ENCODE data around the gene A4GALT.
"Not testable (repeated sequence)": the region's sequence is repeated elsewhere in the genome, so short reads cannot be mapped to it uniquely, and the experiment has no call there.

The A4GALT gene

DNA sequence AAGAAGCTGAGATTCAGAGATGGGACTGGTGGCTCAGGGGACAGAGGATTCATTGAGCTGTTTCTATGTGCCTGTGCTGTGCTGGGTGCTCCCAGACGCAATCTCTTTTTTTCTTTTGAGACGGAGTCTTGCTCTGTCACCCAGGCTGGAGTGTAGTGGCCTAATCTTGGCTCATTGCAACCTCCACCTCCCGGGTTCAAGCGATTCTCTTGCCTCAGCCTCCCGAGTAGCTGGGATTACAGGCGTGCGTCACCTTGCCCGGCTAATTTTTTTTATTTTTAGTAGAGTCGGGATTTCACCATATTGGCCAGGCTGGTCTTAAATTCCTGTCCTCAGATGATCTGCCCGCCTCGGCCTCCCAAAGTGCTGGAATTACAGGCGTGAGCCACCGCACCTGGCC, 47.6 kb downstream of the A4GALT start:
- not testable (repeated sequence) for H3K27me3 Mint-ChIP-seq (ENCODE audit: low read depth); H3K27ac Mint-ChIP-seq; DNase-seq (ENCODE audit: low spot score); H3K36me3 Mint-ChIP-seq (ENCODE audit: low read depth); H3K4me3 Mint-ChIP-seq; H3K9me3 Mint-ChIP-seq
- H3K4me1 Mint-ChIP-seq (ENCODE audit: low read depth): peaks cover 12% of the 10 kb centered on the region

DNA sequence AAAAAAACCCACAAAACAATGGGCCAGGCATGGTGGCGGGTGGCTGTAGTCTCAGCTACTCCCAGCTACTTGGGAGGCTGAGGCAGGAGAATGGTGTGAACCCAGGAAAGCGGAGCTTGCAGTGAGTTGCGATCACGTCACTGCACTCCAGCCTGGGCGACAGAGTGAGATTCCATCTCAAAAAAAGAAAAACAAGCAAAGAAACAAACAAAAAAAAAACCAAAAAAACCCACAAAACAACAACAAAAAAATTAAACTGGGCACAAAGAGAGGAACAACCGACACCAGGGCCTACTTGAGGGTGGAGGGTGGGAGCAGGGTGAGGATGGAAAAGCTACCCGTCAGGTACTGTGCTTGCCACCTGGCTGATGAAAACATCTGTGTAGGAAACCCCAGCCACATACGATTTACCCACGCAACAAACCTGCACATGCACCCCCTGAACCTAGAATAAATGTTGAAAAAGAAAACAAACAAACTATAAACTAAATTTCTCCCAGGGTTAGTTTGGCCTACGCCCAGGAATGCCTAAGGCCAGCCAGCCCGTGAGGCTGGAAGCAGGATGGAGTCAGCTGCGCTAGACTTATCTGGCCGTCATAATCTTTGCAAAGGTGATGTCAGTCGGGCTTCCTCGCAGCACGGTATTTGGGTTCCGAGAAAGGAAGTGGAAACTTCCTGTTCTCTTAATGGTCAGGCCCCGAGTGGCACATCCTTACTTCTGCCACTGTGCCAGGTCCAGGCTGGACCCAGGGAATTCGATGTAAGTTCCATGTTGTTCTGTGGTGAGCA, 49.6 kb downstream of the A4GALT start:
- peaks cover 2% of the 10 kb centered on the region for H3K27me3 Mint-ChIP-seq (ENCODE audit: low read depth)
- no peaks in the 10 kb centered on the region for H3K9me3 Mint-ChIP-seq
- peaks cover 12% of the 10 kb centered on the region for H3K4me1 Mint-ChIP-seq (ENCODE audit: low read depth)
- no peak for DNase-seq (ENCODE audit: low spot score)
- H3K27ac Mint-ChIP-seq: no peak overlapping the region
- H3K36me3 Mint-ChIP-seq (ENCODE audit: low read depth): no peaks in the 10 kb centered on the region
- peak overlapping the region; percentile 51 for H3K4me3 Mint-ChIP-seq

GRCh38 chr22:42670046-42670445, 50.6 kb downstream of the A4GALT start:
- Mint-ChIP-seq H3K9me3 (no peaks in the 10 kb centered on the region), H3K27me3 (ENCODE audit: low read depth) (peaks cover 5% of the 10 kb centered on the region), H3K4me3 (no peak overlapping the region), H3K4me1 (ENCODE audit: low read depth) (peaks cover 12% of the 10 kb centered on the region), H3K27ac (no peak overlapping the region), H3K36me3 (ENCODE audit: low read depth) (no peaks in the 10 kb centered on the region)
- DNase-seq (ENCODE audit: low spot score): no peak

DNA sequence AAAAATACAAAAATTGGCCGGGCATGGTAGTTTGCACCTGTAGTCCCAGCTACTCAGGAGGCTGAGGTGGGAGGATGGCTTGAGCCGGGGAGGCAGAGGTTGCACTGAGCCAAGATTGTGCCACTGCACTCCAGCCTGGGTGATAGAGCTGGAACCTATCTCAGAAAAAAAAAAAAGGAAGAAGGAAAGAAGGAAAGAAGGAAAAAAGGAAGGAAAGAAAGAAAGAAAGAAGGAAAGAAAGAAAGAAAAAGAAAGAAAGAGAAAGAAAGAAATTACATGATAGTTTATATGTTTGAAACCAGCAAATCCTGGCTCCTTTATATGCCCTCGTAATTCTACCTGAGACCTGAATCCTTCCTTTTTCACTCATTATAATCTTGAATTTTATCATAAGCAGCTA, 54.3 kb downstream of the A4GALT start:
- not testable (repeated sequence) for H3K9me3 Mint-ChIP-seq; DNase-seq (ENCODE audit: low spot score); H3K27ac Mint-ChIP-seq; H3K27me3 Mint-ChIP-seq (ENCODE audit: low read depth); H3K4me3 Mint-ChIP-seq; H3K36me3 Mint-ChIP-seq (ENCODE audit: low read depth)
- peaks cover 11% of the 10 kb centered on the region for H3K4me1 Mint-ChIP-seq (ENCODE audit: low read depth)

- H3K27ac Mint-ChIP-seq: no peak overlapping the region
- no peak for DNase-seq (ENCODE audit: low spot score)
- H3K9me3 Mint-ChIP-seq: no peaks in the 10 kb centered on the region
- peaks cover 2% of the 10 kb centered on the region for H3K4me1 Mint-ChIP-seq (ENCODE audit: low read depth)
- no peak overlapping the region for H3K4me3 Mint-ChIP-seq
- no peaks in the 10 kb centered on the region for H3K36me3 Mint-ChIP-seq (ENCODE audit: low read depth)
- peaks cover 9% of the 10 kb centered on the region for H3K27me3 Mint-ChIP-seq (ENCODE audit: low read depth)
Measured at GRCh38 chr22:42664976-42665831, 55.5 kb downstream of the A4GALT start.

GRCh38 chr22:42661985-42662831, 58.5 kb downstream of the A4GALT start:
- no peak overlapping the region for H3K27ac Mint-ChIP-seq
- H3K27me3 Mint-ChIP-seq (ENCODE audit: low read depth): peaks cover 12% of the 10 kb centered on the region
- DNase-seq (ENCODE audit: low spot score): peak; percentile 72
- no peaks in the 10 kb centered on the region for H3K4me1 Mint-ChIP-seq (ENCODE audit: low read depth)
- H3K9me3 Mint-ChIP-seq: no peaks in the 10 kb centered on the region
- H3K4me3 Mint-ChIP-seq: peak overlapping the region; percentile 43
- no peaks in the 10 kb centered on the region for H3K36me3 Mint-ChIP-seq (ENCODE audit: low read depth)

- Mint-ChIP-seq H3K27ac (no peak overlapping the region), H3K4me3 (no peak overlapping the region), H3K36me3 (ENCODE audit: low read depth) (no peaks in the 10 kb centered on the region), H3K4me1 (ENCODE audit: low read depth) (no peaks in the 10 kb centered on the region), H3K9me3 (no peaks in the 10 kb centered on the region), H3K27me3 (ENCODE audit: low read depth) (peaks cover 3% of the 10 kb centered on the region)
- no peak for DNase-seq (ENCODE audit: low spot score)
Measured at GRCh38 chr22:42656578-42656977, 64.1 kb downstream of the A4GALT start.

GRCh38 chr22:42655693-42656092, 65.0 kb downstream of the A4GALT start:
- no peaks in the 10 kb centered on the region for H3K36me3 Mint-ChIP-seq (ENCODE audit: low read depth)
- no peak overlapping the region for H3K4me3 Mint-ChIP-seq
- H3K4me1 Mint-ChIP-seq (ENCODE audit: low read depth): no peaks in the 10 kb centered on the region
- peaks cover 3% of the 10 kb centered on the region for H3K27me3 Mint-ChIP-seq (ENCODE audit: low read depth)
- no peak overlapping the region for H3K27ac Mint-ChIP-seq
- DNase-seq (ENCODE audit: low spot score): no peak
- no peaks in the 10 kb centered on the region for H3K9me3 Mint-ChIP-seq

DNA sequence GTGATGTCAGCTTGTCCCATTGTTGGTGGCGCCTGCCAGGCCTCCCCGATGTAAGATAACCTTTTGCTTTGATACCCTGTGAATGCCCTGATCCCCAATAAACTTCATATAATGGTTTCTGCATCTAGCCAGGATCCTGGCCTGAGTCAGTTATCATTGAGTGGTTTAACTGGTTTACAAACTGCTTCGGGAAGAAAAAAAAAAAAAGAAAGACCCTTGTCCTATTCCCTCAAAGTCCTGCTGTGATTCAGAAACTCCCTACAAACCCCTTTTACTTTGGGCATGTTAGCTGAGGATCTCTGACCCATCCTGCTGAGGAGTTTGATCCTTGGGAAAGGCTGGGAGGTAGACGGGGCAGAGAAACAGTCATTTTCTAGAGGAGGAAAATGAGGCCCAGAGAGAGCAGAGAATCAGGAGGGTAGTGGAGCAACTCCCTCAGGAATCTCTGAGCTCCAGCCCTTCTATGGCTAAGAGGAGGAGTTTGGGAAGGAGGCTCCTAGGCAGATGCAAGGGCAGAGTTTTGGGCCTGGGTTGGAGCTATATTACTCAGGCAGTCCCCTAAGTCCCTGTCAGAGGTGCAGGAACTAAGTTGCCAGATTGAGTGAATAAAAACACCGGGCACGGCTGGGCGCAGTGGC, 66.1 kb downstream of the A4GALT start:
- Mint-ChIP-seq H3K27ac (no peak overlapping the region), H3K9me3 (no peaks in the 10 kb centered on the region), H3K36me3 (ENCODE audit: low read depth) (no peaks in the 10 kb centered on the region), H3K27me3 (ENCODE audit: low read depth) (no peaks in the 10 kb centered on the region), H3K4me1 (ENCODE audit: low read depth) (no peaks in the 10 kb centered on the region), H3K4me3 (no peak overlapping the region)
- no peak for DNase-seq (ENCODE audit: low spot score)

DNA sequence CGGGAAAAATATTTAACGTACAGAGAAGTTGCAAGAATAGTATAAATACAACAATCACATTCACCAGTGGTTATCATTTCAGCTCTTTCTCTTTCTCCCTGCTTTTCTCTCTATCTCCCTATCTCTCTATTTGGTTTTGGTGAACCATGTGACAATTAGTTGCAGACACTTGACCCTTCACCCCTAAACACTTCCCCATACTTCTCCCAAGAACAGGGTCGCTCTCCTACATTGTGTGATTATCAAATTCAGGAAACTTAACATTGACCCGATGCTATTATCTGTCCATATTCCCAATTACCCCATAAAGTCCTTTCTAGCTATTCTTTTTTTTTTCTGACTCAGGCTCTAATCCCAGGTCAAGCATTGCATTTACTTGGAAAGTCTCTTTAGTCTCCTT, 66.7 kb downstream of the A4GALT start:
- DNase-seq (ENCODE audit: low spot score): no peak
- no peak overlapping the region for H3K27ac Mint-ChIP-seq
- no peak overlapping the region for H3K4me3 Mint-ChIP-seq
- H3K36me3 Mint-ChIP-seq (ENCODE audit: low read depth): no peaks in the 10 kb centered on the region
- H3K4me1 Mint-ChIP-seq (ENCODE audit: low read depth): no peaks in the 10 kb centered on the region
- no peaks in the 10 kb centered on the region for H3K27me3 Mint-ChIP-seq (ENCODE audit: low read depth)
- no peaks in the 10 kb centered on the region for H3K9me3 Mint-ChIP-seq

DNA sequence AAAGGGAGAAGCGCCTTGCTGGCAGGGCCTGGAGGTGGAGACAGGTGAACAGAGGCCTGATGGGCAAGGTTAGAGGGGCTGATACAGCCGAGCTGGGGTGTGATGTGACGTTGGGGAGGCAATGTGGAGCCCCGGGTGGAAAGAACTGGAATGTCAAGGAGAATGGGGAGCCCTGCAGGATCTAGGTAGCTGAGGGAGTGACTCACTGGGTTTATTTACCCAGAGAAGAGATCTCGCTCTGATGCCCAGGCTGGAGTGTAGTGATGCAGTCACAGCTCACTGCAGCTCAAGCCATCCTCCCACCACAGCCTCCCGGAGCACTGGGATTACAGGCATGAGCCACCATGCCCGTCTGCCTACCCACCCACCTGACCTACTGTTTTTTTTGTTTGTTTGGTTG, 69.5 kb downstream of the A4GALT start:
- no peak overlapping the region for H3K4me3 Mint-ChIP-seq
- H3K36me3 Mint-ChIP-seq (ENCODE audit: low read depth): peaks cover 4% of the 10 kb centered on the region
- no peak overlapping the region for H3K27ac Mint-ChIP-seq
- H3K9me3 Mint-ChIP-seq: no peaks in the 10 kb centered on the region
- H3K4me1 Mint-ChIP-seq (ENCODE audit: low read depth): peaks cover 6% of the 10 kb centered on the region
- no peaks in the 10 kb centered on the region for H3K27me3 Mint-ChIP-seq (ENCODE audit: low read depth)
- no peak for DNase-seq (ENCODE audit: low spot score)

- Mint-ChIP-seq H3K9me3 (no peaks in the 10 kb centered on the region), H3K36me3 (ENCODE audit: low read depth) (peaks cover 4% of the 10 kb centered on the region), H3K4me3 (peak within 1 kb of the TSS; percentile 99), H3K27ac (peak within 1 kb of the TSS; percentile 100), H3K4me1 (ENCODE audit: low read depth) (peaks cover 9% of the 10 kb centered on the region), H3K27me3 (ENCODE audit: low read depth) (no peaks in the 10 kb centered on the region)
- peak; percentile 76 for DNase-seq (ENCODE audit: low spot score)
Measured at GRCh38 chr22:42649246-42650099, 71.2 kb downstream of the A4GALT start, which contains the start of gene CYB5R3. Gene CYB5R3, minus strand, starts transcription at chr22:42649392. Its CDS starts 77 bp downstream, at chr22:42649315.
